ENCODE data around the gene TIPARP. TPM values are rescaled to one million over a fixed set of nuclear protein-coding genes. Genes with fewer than 3 reads are reported as not detected.
"Not testable (repeated sequence)": the region's sequence is repeated elsewhere in the genome, so short reads cannot be mapped to it uniquely, and the experiment has no call there.

The TIPARP gene
- total RNA-seq, 1 experiment from 2014 or later: 155 TPM

- no peak for DNase-seq (ENCODE audit: low read depth)
Observed at GRCh38 chr3:156646958-156647357, 27.4 kb upstream of the TIPARP start.

- no peak for DNase-seq (ENCODE audit: low read depth)
Observed at GRCh38 chr3:156648086-156648485, 26.3 kb upstream of the TIPARP start.

- DNase-seq (ENCODE audit: low read depth): no peak
Observed at GRCh38 chr3:156649681-156650080, 24.7 kb upstream of the TIPARP start.

GRCh38 chr3:156652661-156653060 lies 21.7 kb upstream of the TIPARP start:
- DNase-seq (ENCODE audit: low read depth): not testable (repeated sequence)

GRCh38 chr3:156654834-156655233 lies 19.6 kb upstream of the TIPARP start:
- no peak for DNase-seq (ENCODE audit: low read depth)

DNA sequence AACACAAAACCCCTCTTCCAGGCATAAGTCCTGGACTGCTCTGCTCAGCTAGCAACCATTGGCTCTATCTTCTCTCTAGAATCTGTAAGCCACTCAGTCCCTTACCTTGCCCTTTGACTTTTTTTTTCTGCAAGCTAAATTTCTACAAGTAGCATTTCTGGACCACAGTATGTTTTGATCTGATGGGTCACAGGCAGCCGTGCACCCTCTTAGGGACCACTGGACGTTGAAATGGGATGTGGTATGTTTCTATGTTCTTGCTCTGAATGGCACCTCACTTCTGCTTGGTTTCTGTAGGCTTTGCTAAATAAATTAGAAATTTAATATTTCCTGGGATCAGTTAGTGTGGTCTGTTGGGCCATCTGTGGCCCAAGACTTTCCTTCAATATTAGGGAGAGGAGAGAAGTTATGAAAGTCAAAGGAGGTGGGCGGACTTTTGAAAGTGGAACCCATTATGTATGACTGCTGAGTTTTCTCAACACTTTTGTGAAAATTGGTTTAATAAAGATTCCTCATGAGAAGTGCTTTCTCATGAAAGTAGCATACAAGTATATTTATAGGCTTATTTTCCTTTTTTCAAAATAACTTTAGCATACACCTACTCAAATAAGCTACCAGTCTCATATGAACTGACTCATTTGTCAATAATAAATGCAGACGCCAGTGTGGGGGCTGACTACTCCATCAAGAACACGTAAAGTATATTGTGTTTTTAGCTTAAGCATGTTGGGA lies 18.4 kb upstream of the TIPARP start:
- DNase-seq (ENCODE audit: low read depth): no peak

- no peak for DNase-seq (ENCODE audit: low read depth)
Observed at GRCh38 chr3:156657440-156657839, 16.9 kb upstream of the TIPARP start.

DNA sequence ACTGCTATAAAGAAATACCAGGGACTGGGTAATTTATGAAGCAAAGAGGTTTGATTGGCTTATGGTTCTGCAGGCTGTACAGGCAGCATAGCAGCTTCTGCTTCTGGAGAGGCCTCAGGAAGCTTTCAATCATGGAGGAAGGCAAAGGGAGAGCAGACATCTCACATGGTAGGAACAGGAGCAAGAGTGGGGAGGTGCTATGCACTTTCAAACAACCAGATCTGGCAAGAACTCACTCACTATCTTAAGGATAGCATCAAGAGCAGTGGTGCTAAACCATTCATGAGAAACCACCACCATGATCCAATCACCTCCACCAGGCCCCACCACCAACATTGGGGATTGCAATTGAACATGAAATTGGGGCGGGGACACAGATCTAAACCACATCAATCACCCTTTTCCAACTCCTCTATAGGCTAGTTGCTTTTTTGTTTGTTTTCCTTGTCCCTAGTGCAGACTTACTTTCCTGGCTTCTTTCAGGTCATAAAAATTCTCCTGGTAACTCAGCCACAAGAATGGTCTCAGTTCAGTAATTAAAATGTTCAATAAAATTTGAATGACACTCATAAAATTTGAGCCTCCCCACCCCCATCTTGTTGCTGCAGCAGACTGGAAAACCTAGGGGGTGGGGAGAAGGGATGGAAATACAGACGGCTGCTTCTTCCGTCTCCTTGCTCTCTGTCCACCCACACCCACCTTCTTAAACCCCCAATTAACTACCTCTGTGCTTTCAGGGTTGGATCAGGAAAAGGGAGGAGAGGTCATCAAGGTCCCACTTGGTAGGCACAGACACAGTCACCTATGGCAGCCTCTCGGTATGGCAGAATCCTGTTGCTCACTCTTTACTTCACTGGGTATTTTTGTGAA lies 16.3 kb upstream of the TIPARP start:
- DNase-seq (ENCODE audit: low read depth): no peak

DNA sequence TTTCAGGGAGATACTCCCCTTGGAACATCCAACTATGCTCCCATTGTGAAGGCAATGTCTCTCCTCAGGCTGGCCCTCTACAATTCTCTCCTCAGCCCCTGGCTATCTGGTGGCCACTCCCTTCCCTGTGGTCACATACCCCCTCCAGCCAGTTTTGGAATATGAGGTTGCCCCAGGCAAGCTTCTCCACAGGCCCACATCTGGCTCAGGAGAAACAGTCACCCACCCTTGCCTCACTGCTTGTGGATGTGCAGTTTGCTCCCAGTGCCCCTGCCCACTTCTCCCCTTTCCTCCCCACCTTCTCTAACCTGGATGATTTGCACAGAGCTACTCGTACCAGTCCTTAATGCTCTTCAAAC lies 15.7 kb upstream of the TIPARP start:
- no peak for DNase-seq (ENCODE audit: low read depth)

DNA sequence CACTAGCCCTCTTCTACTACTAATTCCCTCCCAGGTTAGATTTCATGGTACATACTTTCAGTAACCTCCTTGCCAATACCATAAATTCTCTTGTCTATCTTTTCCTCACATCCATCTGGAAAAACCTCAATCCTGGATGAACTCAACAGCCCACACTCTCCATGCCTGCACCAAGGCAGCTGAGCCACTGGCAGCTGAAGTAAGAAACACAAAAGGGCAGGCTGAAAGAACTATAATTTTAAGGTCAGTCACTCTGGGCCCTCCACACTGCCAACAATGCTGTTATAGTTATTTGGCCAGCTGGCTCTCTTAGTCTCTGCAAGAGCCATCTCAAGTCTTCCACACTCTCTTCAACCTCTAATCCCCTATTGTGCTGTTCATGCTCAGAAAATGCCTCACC lies 15.1 kb upstream of the TIPARP start:
- DNase-seq (ENCODE audit: low read depth): no peak

GRCh38 chr3:156661155-156661554 lies 13.2 kb upstream of the TIPARP start:
- no peak for DNase-seq (ENCODE audit: low read depth)

GRCh38 chr3:156664011-156664830 lies 10.2 kb upstream of the TIPARP start:
- no peak for DNase-seq (ENCODE audit: low read depth)

GRCh38 chr3:156664831-156665178 lies 9.6 kb upstream of the TIPARP start:
- DNase-seq (ENCODE audit: low read depth): no peak

DNA sequence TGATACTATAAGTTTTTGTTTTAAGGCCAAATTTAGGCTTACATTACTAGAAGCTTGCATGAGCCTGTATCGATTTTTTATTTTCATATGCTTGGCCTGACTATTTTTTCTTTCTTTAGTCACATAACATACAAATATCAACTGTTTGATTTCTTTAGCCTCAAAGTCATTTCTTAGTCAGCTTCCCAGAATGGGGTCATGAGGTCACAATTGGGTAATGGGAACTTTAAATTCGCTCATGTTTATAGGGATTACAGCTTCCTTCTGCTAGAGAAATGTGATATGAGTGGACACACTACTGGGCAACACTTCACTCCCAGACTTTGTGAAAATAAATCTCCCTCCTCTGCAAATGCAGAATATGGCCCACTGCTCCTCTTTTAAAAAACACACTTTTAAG lies 9.1 kb upstream of the TIPARP start:
- no peak for DNase-seq (ENCODE audit: low read depth)

DNA sequence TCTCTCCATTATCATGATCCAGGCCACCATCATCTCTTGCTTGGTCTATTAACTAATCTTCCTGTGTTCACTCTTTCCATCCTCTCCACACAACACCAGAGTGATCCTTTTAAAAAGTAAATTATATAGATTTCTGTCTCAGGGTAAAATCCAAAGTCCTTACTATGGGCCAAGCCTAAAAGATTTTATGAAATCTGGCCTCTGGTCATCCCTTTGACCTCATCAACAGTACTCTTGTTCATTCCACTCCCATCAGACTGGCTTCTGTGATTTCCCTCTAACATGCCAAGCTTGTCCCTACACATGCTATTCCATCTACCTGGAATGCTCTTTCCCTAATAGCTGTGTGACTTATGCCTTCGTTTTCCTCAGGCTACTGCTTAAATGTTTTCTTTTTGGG lies 8.3 kb upstream of the TIPARP start:
- no peak for DNase-seq (ENCODE audit: low read depth)

- no peak for DNase-seq (ENCODE audit: low read depth)
Observed at GRCh38 chr3:156668073-156668763, 6.2 kb upstream of the TIPARP start.

GRCh38 chr3:156670077-156670476 lies 4.3 kb upstream of the TIPARP start:
- no peak for DNase-seq (ENCODE audit: low read depth)

DNA sequence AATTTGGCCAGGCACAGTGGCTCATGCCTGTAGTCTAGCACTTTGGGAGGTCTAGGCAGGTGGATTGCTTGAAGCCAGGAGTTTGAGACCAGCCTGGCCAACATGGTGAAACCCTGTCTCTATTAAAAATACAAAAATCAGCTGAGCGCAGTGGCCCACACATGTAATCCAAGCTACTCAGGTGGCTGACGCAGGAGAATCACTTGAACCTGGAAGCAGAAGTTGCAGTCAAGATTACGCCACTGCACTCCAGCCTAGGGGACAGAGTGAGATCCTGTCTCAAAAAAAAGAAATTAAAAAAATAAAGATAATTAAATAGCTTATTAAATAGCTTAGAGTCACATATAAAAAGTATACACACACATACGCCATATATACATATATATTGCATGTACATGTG lies 3.7 kb upstream of the TIPARP start:
- DNase-seq (ENCODE audit: low read depth): no peak

GRCh38 chr3:156673732-156674045 lies 701 bp upstream of the TIPARP start:
- no peak for DNase-seq (ENCODE audit: low read depth)

DNA sequence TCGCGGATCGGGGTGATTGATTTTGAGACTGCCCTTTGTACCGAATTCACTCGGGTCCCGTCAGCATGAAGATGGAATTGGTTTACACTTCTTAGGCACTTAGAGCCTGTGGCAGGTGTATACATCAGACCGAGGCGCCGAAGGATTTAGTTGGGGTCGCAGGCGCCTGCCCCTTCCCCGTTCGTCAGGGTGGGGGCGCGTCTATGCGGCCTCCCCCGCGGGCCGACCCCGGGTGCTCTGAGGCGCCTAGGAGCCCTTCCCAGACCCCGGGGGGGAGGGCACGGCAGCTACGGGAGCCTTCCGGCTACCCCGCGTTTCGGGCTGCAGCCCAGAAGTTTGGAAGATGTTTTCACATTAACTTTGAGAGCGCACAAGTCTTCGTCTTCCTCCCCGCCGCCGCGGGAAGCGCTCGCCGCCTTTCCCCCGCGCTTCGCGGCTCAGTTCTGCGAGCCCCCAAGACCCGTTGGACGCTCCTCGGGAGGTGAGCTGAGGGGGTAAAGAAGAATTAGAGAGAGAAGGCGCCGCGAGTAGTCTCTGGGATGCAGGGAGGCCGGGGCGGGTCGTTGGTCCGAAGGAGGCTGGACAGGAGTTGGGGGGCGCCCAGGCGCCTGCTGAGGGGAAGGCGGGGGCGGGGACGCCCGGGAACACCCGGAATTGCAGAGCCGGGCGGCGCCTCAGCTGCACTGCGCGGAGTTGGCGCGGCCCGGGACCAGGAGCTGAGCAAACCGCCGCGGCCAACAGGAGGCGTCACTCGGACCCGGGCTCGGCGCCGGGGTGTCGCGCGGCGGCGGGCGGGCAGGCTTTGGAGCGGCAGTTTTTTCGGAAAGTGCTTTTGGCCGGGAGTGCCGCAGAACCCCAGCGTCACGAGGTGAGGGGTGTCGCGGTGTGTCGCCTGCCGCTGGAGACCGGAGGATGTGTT lies 780 bp downstream of the TIPARP start:
- no peak for DNase-seq (ENCODE audit: low read depth)
